Epithelial cell of prostate (primary cell): ENCODE results near the gene PRKCQ.
A peak's percentile ranks its signal among the peaks of the same experiment; 100 is the strongest.
"Not testable (repeated sequence)": the region's sequence is repeated elsewhere in the genome, so short reads cannot be mapped to it uniquely, and the experiment has no call there.

Experiments
- DNase-seq: peaks from one replicate; pipeline ENCODE4 v3.0.0-alpha.2; 2011; ENCODE audit warnings: low read depth, low spot score
- H3K27ac ChIP-seq: fragments of 450-650 bp; 2 replicates; pipeline ENCODE4 v1.5.1; 2017; ENCODE audit warnings: mild to moderate bottlenecking

The PRKCQ gene

DNA sequence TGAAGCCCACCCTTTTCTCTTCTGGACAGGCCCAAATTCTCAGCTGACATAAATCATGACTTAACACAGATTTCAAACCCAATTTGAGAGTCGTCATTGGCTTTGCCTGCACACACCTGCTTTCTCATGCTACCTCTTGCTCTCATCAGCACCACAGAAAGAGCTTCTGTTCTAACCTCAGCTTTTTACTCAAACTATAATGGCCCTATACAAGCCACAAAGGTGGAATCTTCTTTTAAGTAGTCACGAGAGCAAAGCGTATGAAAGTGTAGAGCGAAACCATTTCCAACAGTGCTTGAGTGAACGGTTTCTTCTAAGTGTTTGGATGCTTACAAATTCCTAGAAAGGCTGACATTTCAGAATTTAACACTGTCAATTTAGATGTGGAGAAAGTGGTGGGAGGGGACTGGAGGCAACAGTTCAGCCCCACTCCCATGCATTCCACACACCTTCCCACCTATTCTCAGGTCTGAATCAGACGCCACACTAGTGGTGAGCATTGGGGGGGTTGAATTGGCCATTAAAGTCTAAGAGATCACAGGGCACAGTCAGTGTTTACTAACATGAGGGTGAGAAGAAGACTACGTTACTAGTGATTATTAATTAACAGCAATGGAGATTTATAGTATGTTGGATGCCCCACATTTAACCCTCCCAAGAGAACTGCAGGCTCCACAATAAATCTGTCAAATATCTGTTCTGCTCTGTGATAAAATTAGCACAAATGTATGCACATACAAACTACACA, 114.0 kb downstream of the PRKCQ start:
- H3K27ac ChIP-seq, result no peak overlapping the region
- DNase-seq, result no peak

DNA sequence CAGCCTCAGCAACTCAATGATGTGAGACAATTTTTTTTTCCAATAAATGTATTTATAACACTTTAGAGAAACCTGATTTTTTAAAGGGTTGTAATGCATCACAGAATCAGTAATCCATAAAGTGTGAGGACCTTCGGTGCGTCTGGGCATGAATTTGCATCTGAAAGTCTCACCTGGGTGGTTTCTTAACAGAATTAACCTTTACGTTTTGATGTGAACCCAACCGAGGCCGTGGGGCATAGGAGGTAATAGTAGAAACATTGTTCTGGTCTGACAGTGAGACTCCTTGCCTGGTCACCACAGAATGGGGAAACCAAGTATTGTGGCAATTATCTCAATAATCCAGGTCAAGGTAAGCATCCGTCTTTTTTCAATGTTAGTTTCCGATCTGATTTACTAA, 114.6 kb downstream of the PRKCQ start:
- DNase-seq, result no peak
- no peak overlapping the region for H3K27ac ChIP-seq

DNA sequence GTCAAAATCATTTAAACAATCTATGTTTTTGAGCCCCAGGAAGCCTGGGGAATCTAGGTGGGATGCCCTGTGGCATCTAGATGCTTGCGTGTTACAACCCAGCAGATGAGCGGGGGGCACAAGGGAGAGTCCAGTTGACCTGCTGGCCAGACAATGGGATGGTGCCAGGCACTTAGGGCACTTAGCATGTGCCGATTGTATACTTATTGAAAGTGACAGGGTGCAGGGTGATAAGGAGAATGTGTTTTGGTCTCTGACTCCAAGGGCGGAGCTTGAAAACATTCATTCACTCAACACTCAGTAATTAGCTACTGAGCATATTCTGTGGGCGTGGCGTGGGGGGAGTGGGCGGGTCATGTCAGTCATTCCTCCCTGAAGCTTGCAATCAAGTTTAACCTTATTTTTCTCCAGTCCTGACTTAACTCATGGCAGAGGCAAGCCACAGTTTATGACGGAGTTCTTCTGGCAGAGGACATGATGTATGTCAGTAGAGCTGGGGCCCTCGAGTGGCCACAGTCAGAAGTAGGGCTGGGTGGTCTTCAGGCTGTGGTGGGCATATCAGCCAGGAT, 115.1 kb downstream of the PRKCQ start:
- DNase-seq, result no peak
- no peak overlapping the region for H3K27ac ChIP-seq

DNA sequence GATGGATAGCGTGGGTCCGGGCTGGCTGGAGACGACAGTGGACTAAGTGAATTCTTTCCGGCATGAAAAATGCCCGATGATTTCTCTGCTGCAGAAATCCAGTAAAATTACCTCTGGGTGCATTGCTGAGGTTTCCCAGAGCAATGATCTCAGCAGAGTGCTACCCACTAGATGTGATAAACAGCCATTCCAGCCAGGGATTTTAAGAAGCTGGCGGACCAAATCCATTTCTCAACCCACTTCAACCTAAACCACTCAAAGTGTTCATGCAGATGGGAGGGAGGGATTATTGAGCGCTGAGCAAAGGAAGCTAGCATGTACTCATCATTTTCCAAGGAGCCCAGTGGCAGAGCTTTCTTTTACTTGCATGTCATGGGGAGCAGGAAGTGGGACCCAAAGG, 116.7 kb downstream of the PRKCQ start:
- H3K27ac ChIP-seq, result no peak overlapping the region
- no peak for DNase-seq

DNA sequence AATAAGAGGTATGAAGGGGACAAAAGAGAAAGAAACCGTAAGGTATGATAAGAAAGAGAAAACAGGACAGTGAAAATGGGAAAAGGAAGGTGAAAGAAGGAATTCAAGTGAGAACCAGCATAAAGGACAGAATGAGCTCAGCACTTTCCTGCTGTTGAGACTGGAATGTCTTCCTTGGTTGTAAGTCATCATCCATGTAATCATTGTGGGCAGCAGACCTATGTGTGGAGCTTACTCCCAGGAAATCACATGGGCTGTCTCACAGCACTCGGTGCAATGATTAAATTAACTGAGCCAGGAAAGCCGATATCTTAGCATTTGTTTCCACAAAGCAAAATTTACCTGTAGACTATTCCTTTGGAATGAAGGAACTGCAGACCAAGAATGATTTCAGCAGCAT, 118.1 kb downstream of the PRKCQ start:
- no peak overlapping the region for H3K27ac ChIP-seq
- no peak for DNase-seq

DNA sequence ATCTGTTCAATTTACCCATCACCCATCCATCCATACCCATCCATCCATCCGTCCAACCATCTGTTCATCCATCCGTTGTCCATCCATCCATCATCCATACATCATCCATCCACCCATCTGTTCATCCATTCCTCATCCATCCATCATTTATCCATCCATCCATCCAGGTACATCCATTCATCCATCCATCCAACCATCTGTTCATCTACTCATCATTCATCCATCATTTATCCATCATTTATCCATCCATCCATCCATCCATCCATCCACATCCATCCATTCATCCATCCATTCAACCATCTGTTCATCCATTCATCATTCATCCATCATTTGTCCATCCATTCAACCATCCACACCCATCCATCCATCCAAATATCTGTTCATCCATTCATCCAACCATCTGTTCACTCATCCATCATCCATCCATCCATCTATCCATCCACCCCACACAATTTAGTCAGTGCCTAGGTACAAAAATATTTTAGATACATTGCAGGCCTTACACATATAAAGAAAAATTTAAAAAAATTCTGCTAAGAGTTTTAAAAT, 119.1 kb downstream of the PRKCQ start:
- H3K27ac ChIP-seq, result no peak overlapping the region
- DNase-seq, result no peak

DNA sequence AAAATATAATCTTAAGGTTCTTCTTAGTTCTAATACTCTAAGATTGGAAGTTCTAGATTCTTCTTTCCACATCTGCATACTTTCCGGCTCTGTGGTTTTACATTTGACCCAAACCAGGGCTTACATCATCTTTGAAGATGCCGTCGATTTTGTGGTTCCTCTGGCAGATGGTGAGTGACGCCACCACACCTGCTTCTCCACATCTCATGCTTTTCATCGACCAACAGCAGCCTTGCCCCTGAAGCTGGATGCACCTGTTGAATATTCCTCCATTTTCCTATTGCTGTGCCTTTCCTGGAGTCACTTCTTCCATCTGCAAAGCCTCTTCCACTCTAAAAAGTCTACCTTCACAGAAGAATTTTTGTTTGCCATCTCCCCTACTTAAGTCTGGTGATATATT, 121.3 kb downstream of the PRKCQ start:
- no peak overlapping the region for H3K27ac ChIP-seq
- no peak for DNase-seq

DNA sequence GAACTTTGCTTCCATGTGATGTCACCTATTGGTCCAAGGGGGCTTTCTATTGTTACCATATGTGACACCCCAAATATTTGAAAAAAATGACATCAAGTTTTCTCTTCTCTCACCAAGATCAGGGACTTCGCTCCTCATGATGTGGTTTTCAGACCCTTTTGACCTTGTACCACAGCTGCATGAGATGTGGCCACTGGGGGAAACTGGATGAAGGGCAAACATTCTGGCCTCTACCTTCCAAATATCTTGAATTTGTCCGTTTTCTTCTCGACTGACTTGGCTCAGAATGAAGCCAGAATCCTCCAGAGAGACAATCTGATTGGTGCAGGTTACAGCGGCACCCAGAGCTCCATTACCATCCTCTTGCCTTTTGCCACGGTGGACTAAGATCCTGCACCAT, 122.7 kb downstream of the PRKCQ start:
- no peak for DNase-seq
- H3K27ac ChIP-seq, result no peak overlapping the region

DNA sequence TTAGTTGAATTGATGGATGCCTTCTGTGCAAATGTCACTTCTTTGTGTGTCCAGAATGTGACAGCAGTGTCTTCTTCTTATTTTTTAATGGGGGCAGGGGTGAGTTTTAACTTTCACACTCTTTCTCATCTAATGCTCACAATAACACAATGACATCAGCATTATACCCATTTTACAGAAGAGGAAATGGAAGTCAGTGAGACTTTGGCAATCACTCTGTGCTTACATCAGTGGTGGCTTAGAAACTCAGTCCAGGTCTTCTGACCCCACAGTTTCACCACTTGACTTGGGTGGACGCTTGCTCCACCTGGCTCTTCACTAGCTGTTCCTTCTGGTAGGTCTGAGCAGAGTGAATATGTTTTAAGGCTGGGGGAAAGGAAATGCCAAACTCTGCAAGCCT, 124.0 kb downstream of the PRKCQ start:
- no peak overlapping the region for H3K27ac ChIP-seq
- no peak for DNase-seq

DNA sequence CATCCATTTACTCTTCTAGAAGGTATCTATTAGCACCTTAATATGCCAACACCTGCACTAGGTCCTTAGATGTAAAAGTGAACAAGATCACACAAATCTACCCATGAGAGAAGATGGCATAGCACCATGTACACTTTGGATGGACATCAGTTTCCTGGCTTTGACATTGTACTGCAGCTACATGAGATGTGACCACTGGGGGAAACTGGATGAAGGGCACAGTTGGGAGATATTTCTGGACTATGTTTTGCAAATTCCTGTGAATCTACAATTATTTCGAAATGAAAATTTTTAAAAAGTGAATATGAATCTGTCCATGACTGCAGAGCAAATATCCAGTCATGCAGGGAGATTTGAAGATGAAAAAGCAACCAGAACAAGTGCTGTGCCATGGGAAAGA, 124.5 kb downstream of the PRKCQ start:
- no peak overlapping the region for H3K27ac ChIP-seq
- no peak for DNase-seq

DNA sequence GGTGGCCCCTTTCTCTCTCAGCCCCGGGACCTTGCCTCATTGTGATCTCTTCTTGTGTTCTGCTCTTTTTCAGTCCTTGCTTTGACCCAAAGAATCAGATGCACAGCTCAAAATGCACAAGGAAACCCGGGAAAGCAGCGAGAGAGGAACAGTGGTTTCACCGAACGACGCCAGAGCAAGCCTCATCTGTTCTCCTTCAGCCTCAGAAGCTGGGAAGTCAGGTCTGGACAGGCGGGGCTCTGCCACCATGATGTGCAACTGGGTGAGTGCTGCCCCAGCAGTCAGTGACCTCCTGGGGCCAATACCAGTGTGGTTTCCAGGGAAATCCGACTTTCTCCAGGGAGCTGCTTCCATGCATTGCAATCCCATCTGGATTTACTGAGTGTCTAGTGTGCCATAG, 133.4 kb downstream of the PRKCQ start:
- no peak for DNase-seq
- no peak overlapping the region for H3K27ac ChIP-seq

DNA sequence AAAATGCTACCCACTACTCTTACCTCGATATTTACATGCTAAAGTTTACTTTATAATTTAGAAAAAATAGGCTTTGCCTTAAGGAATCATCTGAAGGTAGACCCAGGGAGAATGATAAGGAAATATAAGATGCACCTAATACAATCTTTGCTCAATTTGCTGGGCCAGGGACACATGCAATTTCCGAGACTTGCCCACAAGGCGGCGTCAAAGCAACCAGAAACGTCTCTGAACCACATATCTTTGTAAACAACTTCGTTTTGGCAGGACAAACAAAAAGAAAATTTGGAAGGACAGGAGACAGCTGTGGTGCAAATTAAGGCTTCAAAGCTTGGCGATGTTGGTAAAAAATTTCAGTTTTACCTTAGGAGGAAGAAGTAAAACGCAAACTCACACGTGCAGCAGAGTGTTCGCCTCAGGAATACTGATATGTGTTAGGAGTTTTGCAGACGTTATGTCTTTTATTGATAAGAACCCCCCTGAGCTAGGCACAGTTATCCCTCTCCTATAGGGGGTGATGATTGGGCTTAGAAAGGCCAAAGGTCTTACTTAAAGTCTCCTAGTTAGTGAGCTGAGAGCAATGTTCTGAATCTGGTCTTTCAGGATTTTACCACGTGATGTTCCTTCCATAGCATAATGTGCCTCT, 134.3 kb downstream of the PRKCQ start:
- no peak overlapping the region for H3K27ac ChIP-seq
- no peak for DNase-seq

DNA sequence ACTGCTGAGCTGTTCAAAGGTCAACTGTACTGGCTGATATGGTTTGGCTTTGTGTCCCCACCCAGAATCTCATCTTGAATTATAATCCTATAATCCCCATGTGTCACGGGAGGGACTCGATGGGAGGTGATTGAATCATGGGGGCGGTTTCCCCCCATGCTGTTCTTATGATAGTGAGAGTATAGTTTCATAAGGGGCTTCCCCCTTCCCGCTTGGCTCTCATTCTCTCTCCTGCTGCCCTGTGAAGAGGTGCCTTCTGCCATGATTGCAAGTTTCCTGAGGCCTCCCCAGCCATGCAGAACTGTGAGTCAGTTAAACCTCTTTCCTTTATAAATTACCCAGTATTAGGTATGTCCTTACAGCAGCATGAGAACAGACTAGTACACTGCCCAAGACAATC, 140.2 kb downstream of the PRKCQ start:
- not testable (repeated sequence) for DNase-seq, H3K27ac ChIP-seq

DNA sequence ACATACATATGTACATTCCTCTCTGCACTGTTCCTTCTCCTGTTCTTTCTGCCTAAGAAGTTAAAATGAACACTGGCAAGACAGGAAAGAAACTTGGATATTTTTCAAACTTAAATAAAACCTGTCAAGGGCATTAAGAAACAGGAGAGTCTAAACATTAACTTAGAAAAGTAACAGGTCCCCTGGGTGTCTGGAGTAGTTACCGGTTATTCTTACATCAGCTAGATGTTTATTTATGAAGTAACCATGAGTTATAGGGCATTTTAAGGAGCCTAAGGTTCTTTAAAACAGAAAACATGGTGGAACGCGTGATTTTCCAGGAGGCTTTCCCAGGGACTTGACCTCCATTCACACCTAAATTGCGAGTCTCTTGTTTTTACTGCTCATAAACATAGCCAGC, 148.2 kb downstream of the PRKCQ start:
- DNase-seq, result no peak
- H3K27ac ChIP-seq, result no peak overlapping the region

DNA sequence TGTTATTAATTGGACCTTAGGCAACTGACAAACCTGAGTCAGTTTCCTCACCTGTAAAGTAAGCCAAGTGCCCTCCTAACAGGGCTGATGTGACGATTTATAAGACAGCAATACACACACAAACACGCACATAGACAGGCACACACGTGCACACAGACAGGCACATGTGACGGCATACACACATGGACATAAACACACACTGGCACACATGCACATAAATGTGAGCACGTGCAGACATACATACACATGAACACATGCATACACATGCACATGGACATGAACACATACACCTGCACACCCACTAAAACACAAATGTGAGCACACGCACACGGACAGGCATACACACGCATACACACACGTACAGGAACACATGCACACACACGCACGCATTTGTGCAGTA, 148.9 kb downstream of the PRKCQ start:
- DNase-seq, result no peak
- no peak overlapping the region for H3K27ac ChIP-seq

DNA sequence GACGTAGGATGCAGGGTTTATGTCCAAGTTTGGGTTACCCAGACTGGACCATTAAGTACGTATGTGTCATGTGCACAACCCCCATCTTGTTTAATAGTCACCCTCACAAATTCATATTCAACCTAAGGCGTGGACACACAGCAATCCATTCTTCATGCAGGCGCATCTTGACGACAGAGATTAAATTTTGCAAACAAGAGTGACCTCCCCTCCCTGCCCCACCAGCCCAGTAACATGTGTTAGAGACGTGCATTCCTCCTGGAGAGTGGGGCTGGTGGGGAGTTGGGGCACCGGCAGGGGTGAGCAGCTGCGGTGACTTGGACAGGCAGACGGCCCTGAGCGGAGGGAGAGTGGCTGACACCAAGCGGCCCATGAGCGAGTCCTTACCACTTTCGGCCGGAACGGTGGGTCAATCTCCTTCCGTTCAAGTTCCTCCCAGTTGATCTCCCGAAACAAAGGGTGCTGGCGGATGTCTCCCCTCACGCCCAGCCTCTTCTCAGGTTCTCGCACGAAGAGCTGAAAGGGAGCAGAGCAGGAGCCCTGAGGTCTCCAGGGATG, 149.6 kb downstream of the PRKCQ start:
- no peak overlapping the region for H3K27ac ChIP-seq
- no peak for DNase-seq

DNA sequence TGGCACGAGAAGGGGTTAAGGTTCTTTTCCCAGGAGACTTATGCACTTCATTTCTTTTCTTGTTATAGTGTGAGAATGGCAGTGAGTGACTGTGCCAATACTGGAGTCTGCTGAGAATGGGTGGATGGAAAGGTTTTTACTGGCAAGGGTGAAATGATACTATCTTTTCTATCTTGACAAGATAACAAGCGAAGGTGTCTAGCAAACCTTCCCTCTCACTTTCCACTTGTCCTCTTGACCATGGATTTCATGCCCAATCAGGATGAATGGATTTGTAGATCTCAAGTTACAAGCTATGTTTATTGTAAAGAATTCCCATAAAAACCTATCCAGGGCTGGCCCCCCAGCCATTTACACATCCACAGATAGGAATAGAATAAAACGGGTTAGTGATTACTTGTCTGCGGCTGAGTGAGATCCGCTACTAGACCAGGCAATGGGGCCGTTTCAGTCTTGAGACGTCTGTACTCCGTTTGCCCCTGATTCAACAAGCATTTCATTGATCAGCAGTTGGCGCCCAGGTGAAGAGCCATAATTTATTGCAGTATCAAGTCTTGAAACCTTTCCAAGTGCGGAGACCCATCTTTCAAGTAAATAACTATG, 152.6 kb downstream of the PRKCQ start:
- no peak overlapping the region for H3K27ac ChIP-seq
- no peak for DNase-seq

DNA sequence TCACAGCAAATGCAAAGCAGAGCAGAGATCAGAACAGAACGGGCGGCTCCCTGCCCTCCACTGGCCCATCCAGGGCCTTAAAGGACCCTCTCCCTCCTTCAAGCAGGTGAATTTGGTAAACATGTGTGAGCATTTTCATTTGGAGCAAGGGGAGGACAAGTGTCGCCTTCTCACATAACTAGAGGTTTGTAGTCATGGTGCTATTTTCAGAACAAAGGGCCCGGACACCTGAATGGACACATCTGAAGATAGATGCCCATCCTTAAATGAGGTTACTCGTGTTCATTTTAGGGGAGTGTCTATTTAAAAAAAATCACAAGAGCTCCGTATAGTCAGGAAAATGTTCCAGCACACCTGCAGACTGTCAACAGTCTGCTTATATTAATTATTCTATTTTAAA, 153.8 kb downstream of the PRKCQ start:
- no peak for DNase-seq

DNA sequence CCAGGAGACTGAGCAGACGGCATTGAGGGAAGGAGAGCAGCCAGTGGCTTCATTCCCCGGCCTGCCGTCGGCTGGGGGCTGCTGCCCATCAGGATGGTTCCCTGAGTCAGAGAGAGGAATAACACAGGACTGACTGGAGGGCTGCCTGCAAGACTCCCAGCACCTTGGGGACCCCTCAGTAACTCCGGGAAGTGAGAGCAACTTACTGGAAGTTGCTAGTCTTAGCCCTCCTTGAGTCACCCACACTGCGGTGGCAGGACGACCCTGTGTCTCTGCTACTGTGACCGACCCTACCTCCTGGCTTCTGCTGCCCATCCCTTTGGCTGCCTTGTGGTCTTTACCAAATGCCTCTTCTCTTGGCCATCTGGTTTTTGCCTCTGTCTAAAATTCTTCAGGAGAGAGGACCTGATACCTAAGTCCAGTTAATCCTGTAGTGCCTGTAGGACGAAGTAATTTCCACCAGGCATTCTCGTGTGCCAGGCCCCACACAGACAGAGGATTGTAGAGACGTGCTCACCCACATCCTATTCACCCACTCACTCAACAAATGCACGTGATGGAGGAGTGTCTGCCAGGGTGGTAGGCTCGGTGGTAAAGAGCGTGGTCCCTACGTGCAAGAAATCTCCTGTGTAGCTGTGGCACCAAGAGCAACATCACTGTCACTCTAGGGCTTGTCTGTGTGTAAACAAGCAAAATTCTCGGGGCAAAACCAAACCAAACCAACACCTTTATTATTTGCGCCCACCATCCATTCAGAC, 156.5 kb downstream of the PRKCQ start:
- no peak for DNase-seq
- no peak overlapping the region for H3K27ac ChIP-seq

More for the DNA sequence above, 153.8 kb downstream of the PRKCQ start:
- H3K27ac ChIP-seq, result no peak overlapping the region

DNA sequence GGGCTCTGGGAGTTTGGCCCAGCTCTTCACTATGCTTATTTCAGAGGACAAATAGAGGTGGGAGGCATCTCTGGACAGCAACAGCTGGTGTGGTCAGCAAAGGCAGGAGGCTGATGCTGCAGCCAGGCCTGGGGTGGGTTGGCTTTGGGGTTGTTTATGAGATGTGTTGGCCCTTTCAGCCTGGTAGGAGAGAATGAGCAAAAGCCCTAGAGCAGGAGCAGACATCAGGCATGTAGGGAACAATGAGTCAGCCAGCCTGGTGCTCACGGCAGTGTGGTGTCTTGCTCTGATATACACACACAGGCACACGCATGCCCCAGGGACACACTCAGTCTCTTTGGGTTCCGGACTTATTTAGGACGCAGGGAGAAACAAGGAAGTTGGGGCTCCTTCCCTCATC, 157.1 kb downstream of the PRKCQ start:
- DNase-seq, result peak; percentile 67
- no peak overlapping the region for H3K27ac ChIP-seq
